ENCODE results near the gene CLEC10A. TPM values are rescaled to one million over a fixed set of nuclear protein-coding genes. Genes with fewer than 3 reads are reported as not detected.

CLEC10A gene
- total and polyA plus RNA-seq, 2 experiments from 2014 or later = not detected

DNA sequence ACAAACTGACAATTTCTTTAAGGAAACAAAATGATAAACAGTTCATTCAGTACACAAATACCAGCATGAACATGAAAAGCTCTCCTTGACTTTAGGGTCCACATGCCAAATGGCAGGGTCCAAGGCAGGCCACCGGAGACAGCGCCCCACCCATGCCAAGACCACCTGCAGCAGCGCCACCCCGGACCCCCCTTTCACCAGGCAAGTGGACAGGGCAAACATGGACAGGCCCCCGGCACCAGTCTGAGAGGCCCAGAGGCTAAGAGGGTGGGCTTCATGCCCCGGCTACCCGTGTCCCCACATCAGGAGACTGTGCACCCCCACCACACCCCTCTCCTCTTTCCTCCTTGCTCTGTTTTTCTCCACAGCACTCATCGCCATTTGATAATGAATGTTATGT, 49.3 kb upstream of the CLEC10A start:
- peaks cover 9% of the 10 kb centered on the region for H3K27me3 ChIP-seq (ENCODE audit: insufficient read depth)
- DNase-seq (ENCODE audit: low spot score) (no peak), ATAC-seq (no peak)
- Mint-ChIP-seq H3K27ac (peak overlapping the region; percentile 72), H3K4me3 (no peak overlapping the region), H3K9me3 (no peaks in the 10 kb centered on the region), H3K36me3 (ENCODE audit: low read depth) (no peaks in the 10 kb centered on the region), H3K4me1 (peaks cover 52% of the 10 kb centered on the region), H3K27me3 (ENCODE audit: insufficient read depth, low read depth, poor library complexity) (peaks cover 21% of the 10 kb centered on the region)
- H3K27ac ChIP-seq (ENCODE audit: low read depth) = no peak overlapping the region
- peaks cover 21% of the 10 kb centered on the region for H3F3A ChIP-seq (replicated peaks; ENCODE audit: low read depth)
- H3K4me3 ChIP-seq = no peak overlapping the region
- TF ChIP-seq POLR2AphosphoS5 (IDR thresholded peaks at IDR 0.05; ENCODE audit: low read depth) = no peak
- no peak for TF ChIP-seq EZH2phosphoT487 (IDR thresholded peaks at IDR 0.05; ENCODE audit: unreplicated experiment)
- TF ChIP-seq STAT1 (IDR thresholded peaks at IDR 0.05; ENCODE audit: unreplicated experiment) = no peak
- H3K4me2 ChIP-seq = peak overlapping the region; percentile 69; the same call in 1 of the 2 replicates
- peaks cover 44% of the 10 kb centered on the region for H3K4me1 ChIP-seq (ENCODE audit: insufficient read depth)
- H3K36me3 ChIP-seq (ENCODE audit: insufficient read depth) = no peaks in the 10 kb centered on the region
- peak overlapping the region; percentile 81 for H2AFZ ChIP-seq
- H3K79me2 ChIP-seq (replicated peaks; ENCODE audit: insufficient read depth) = no peaks in the 10 kb centered on the region
- H4K20me1 ChIP-seq (replicated peaks; ENCODE audit: insufficient read depth) = no peaks in the 10 kb centered on the region
- H3K9me2 ChIP-seq (ENCODE audit: insufficient read depth) = no peaks in the 10 kb centered on the region

DNA sequence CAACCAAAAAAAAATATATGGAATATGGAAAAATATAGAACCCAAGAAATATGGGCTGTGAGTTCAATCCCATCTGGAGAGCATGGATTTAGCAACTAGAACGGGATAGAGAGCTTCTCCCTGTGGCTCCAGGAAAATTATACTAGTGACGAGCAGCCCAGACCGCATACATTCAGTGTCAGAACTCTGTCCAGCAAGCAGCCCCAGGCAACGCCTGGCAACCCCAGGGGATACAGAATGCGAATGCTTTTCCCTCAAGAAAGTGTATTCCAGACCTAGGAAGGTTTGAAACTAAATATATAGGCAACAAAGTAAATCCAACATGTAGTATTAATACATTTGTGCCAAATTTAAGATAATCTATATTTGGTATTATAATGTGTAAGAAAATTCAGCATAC, 48.1 kb upstream of the CLEC10A start:
- no peaks in the 10 kb centered on the region for H3K36me3 Mint-ChIP-seq (ENCODE audit: low read depth)
- ATAC-seq (no peak), DNase-seq (ENCODE audit: low spot score) (no peak)
- Histone ChIP-seq H3F3A (replicated peaks; ENCODE audit: low read depth) (peaks cover 17% of the 10 kb centered on the region), H3K27me3 (ENCODE audit: insufficient read depth) (no peaks in the 10 kb centered on the region), H4K20me1 (replicated peaks; ENCODE audit: insufficient read depth) (no peaks in the 10 kb centered on the region), H3K4me3 (no peak overlapping the region), H2AFZ (no peak overlapping the region), H3K27ac (ENCODE audit: low read depth) (no peak overlapping the region), H3K9me2 (ENCODE audit: insufficient read depth) (no peaks in the 10 kb centered on the region), H3K79me2 (replicated peaks; ENCODE audit: insufficient read depth) (no peaks in the 10 kb centered on the region), H3K36me3 (ENCODE audit: insufficient read depth) (no peaks in the 10 kb centered on the region), H3K4me2 (no peak overlapping the region), H3K4me1 (ENCODE audit: insufficient read depth) (peaks cover 36% of the 10 kb centered on the region)
- peaks cover 16% of the 10 kb centered on the region for H3K27me3 Mint-ChIP-seq (ENCODE audit: insufficient read depth, low read depth, poor library complexity)
- no peaks in the 10 kb centered on the region for H3K9me3 Mint-ChIP-seq
- H3K4me3 Mint-ChIP-seq = no peak overlapping the region
- H3K27ac Mint-ChIP-seq = no peak overlapping the region
- H3K4me1 Mint-ChIP-seq = peaks cover 43% of the 10 kb centered on the region
- TF ChIP-seq ZNF114 (CRISPR knock-in tag; IDR thresholded peaks at IDR 0.05) = no peak
- TF ChIP-seq, protein P1, sequence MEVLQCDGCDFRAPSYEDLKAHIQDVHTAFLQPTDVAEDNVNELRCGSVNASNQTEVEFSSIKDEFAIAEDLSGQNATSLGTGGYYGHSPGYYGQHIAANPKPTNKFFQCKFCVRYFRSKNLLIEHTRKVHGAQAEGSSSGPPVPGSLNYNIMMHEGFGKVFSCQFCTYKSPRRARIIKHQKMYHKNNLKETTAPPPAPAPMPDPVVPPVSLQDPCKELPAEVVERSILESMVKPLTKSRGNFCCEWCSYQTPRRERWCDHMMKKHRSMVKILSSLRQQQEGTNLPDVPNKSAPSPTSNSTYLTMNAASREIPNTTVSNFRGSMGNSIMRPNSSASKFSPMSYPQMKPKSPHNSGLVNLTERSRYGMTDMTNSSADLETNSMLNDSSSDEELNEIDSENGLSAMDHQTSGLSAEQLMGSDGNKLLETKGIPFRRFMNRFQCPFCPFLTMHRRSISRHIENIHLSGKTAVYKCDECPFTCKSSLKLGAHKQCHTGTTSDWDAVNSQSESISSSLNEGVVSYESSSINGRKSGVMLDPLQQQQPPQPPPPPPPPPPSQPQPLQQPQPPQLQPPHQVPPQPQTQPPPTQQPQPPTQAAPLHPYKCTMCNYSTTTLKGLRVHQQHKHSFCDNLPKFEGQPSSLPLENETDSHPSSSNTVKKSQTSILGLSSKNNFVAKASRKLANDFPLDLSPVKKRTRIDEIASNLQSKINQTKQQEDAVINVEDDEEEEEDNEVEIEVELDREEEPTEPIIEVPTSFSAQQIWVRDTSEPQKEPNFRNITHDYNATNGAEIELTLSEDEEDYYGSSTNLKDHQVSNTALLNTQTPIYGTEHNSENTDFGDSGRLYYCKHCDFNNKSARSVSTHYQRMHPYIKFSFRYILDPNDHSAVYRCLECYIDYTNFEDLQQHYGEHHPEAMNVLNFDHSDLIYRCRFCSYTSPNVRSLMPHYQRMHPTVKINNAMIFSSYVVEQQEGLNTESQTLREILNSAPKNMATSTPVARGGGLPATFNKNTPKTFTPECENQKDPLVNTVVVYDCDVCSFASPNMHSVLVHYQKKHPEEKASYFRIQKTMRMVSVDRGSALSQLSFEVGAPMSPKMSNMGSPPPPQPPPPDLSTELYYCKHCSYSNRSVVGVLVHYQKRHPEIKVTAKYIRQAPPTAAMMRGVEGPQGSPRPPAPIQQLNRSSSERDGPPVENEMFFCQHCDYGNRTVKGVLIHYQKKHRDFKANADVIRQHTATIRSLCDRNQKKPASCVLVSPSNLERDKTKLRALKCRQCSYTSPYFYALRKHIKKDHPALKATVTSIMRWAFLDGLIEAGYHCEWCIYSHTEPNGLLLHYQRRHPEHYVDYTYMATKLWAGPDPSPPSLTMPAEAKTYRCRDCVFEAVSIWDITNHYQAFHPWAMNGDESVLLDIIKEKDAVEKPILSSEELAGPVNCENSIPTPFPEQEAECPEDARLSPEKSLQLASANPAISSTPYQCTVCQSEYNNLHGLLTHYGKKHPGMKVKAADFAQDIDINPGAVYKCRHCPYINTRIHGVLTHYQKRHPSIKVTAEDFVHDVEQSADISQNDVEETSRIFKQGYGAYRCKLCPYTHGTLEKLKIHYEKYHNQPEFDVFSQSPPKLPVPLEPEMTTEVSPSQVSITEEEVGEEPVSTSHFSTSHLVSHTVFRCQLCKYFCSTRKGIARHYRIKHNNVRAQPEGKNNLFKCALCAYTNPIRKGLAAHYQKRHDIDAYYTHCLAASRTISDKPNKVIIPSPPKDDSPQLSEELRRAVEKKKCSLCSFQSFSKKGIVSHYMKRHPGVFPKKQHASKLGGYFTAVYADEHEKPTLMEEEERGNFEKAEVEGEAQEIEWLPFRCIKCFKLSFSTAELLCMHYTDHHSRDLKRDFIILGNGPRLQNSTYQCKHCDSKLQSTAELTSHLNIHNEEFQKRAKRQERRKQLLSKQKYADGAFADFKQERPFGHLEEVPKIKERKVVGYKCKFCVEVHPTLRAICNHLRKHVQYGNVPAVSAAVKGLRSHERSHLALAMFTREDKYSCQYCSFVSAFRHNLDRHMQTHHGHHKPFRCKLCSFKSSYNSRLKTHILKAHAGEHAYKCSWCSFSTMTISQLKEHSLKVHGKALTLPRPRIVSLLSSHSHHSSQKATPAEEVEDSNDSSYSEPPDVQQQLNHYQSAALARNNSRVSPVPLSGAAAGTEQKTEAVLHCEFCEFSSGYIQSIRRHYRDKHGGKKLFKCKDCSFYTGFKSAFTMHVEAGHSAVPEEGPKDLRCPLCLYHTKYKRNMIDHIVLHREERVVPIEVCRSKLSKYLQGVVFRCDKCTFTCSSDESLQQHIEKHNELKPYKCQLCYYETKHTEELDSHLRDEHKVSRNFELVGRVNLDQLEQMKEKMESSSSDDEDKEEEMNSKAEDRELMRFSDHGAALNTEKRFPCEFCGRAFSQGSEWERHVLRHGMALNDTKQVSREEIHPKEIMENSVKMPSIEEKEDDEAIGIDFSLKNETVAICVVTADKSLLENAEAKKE (CRISPR knock-in tag; IDR thresholded peaks at IDR 0.05) = no peak
- TF ChIP-seq, protein P2, sequence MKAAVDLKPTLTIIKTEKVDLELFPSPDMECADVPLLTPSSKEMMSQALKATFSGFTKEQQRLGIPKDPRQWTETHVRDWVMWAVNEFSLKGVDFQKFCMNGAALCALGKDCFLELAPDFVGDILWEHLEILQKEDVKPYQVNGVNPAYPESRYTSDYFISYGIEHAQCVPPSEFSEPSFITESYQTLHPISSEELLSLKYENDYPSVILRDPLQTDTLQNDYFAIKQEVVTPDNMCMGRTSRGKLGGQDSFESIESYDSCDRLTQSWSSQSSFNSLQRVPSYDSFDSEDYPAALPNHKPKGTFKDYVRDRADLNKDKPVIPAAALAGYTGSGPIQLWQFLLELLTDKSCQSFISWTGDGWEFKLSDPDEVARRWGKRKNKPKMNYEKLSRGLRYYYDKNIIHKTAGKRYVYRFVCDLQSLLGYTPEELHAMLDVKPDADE (IDR thresholded peaks at IDR 0.05) = no peak
- TF ChIP-seq ZNF331 (CRISPR knock-in tag; IDR thresholded peaks at IDR 0.05; ENCODE audit: low read depth) = no peak
- TF ChIP-seq EZH2phosphoT487 (IDR thresholded peaks at IDR 0.05; ENCODE audit: unreplicated experiment) = no peak
- no peak for TF ChIP-seq JUNB (IDR thresholded peaks at IDR 0.05; ENCODE audit: unreplicated experiment)
- TF ChIP-seq STAT1 (IDR thresholded peaks at IDR 0.05; ENCODE audit: unreplicated experiment) = no peak
- no peak for TF ChIP-seq CREB1 (CRISPR knock-in tag; IDR thresholded peaks at IDR 0.05; ENCODE audit: low read depth)
- TF ChIP-seq, protein P3, sequence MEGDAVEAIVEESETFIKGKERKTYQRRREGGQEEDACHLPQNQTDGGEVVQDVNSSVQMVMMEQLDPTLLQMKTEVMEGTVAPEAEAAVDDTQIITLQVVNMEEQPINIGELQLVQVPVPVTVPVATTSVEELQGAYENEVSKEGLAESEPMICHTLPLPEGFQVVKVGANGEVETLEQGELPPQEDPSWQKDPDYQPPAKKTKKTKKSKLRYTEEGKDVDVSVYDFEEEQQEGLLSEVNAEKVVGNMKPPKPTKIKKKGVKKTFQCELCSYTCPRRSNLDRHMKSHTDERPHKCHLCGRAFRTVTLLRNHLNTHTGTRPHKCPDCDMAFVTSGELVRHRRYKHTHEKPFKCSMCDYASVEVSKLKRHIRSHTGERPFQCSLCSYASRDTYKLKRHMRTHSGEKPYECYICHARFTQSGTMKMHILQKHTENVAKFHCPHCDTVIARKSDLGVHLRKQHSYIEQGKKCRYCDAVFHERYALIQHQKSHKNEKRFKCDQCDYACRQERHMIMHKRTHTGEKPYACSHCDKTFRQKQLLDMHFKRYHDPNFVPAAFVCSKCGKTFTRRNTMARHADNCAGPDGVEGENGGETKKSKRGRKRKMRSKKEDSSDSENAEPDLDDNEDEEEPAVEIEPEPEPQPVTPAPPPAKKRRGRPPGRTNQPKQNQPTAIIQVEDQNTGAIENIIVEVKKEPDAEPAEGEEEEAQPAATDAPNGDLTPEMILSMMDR (conservative IDR thresholded peaks at IDR 0.05; ENCODE audit: low read depth in 2 of 2) = no peak
- no peak for TF ChIP-seq POLR2AphosphoS5 (IDR thresholded peaks at IDR 0.05; ENCODE audit: low read depth)
- no peak for TF ChIP-seq EZH2 (IDR thresholded peaks at IDR 0.05; ENCODE audit: low read depth, unreplicated experiment)

All from GM23338 (cell line).